ENCODE results near the gene EPO.
"Not testable (repeated sequence)": the region's sequence is repeated elsewhere in the genome, so short reads cannot be mapped to it uniquely, and the experiment has no call there.

The EPO gene

GRCh38 chr7:100683659-100684533, 36.4 kb upstream of the EPO start:
- FAIRE-seq: no peak

- no peak for FAIRE-seq
These were observed 35.7 kb upstream of the EPO start for GRCh38 chr7:100684534-100685042.

GRCh38 chr7:100685049-100685605, 35.1 kb upstream of the EPO start:
- no peak for FAIRE-seq

GRCh38 chr7:100685631-100686145, 34.6 kb upstream of the EPO start:
- FAIRE-seq: no peak

- FAIRE-seq: no peak
These were observed 34.0 kb upstream of the EPO start for GRCh38 chr7:100686201-100686821.

- FAIRE-seq: no peak
These were observed 33.5 kb upstream of the EPO start for GRCh38 chr7:100686822-100687211.

- FAIRE-seq: no peak
These were observed 33.0 kb upstream of the EPO start for GRCh38 chr7:100687261-100687660.

GRCh38 chr7:100687751-100688300, 32.4 kb upstream of the EPO start:
- FAIRE-seq: no peak

- no peak for FAIRE-seq
These were observed 31.9 kb upstream of the EPO start for GRCh38 chr7:100688326-100688860.

GRCh38 chr7:100689230-100690135, 30.8 kb upstream of the EPO start:
- no peak for FAIRE-seq

GRCh38 chr7:100691676-100692577, 28.3 kb upstream of the EPO start:
- no peak for FAIRE-seq

- no peak for FAIRE-seq
These were observed 27.7 kb upstream of the EPO start for GRCh38 chr7:100692578-100692961.

GRCh38 chr7:100693312-100694097, 26.8 kb upstream of the EPO start:
- no peak for FAIRE-seq

GRCh38 chr7:100694098-100694745, 26.0 kb upstream of the EPO start, which contains the start of gene GIGYF1:
TSS of gene GIGYF1 (minus strand) at chr7:100694250. CDS start at chr7:100688238, 6,012 bp downstream.
- FAIRE-seq: no peak

- FAIRE-seq: no peak
These were observed 24.1 kb upstream of the EPO start for GRCh38 chr7:100696123-100696521.

- no peak for FAIRE-seq
These were observed 21.2 kb upstream of the EPO start for GRCh38 chr7:100699018-100699417.

GRCh38 chr7:100701089-100701488, 19.2 kb upstream of the EPO start:
- FAIRE-seq: not testable (repeated sequence)

GRCh38 chr7:100705320-100705752, 14.9 kb upstream of the EPO start:
- no peak for FAIRE-seq
